GM12878 (cell line): ENCODE measurements around the gene IL18.

Experiments
- ATF7 ChIP-seq: fragments of 450-650 bp; IDR thresholded peaks from 2 replicates; pipeline ENCODE4 v1.6.1; 2016; ENCODE audit warnings: low read depth, mild to moderate bottlenecking
- LARP7 ChIP-seq: fragments of 450-650 bp; IDR thresholded peaks from 2 replicates; pipeline ENCODE4 v1.6.1; 2017; ENCODE audit warnings: mild to moderate bottlenecking
- MYC ChIP-seq: IDR thresholded peaks from 2 replicates; pipeline ENCODE4 v1.6.1; 2011; ENCODE audit warnings: mild to moderate bottlenecking, low read length, moderate library complexity, inconsistent platforms; ENCODE audit not compliant: insufficient read depth, insufficient replicate concordance, insufficient read length, severe bottlenecking
- NRF1 ChIP-seq: conservative IDR thresholded peaks from 2 replicates; pipeline ENCODE4 v1.6.1; 2011; ENCODE audit warnings: mild to moderate bottlenecking, low read depth, low read length, improper control_type of control experiment
- TF ChIP-seq, protein P1 (sequence below), 3 experiments: IDR thresholded peaks in 2 of 3; conservative IDR thresholded peaks in 1 of 3; 2 replicates each; pipeline ENCODE4 v1.5.1; 2011; ENCODE audit warnings: low read depth in 3 of 3, low read length in 3 of 3, mild to moderate bottlenecking in 3 of 3, control low read depth in 2 of 3, moderate library complexity in 2 of 3, inconsistent platforms in 1 of 3, mixed read lengths in 1 of 3; ENCODE audit not compliant: control insufficient read depth in 2 of 3, insufficient read depth in 1 of 3; ENCODE audit errors: extremely low read depth in 1 of 3
- TF ChIP-seq, protein P2 (sequence below): fragments of 450-650 bp; IDR thresholded peaks from 2 replicates; pipeline ENCODE4 v1.6.1; 2017; ENCODE audit warnings: mild to moderate bottlenecking

DNA sequence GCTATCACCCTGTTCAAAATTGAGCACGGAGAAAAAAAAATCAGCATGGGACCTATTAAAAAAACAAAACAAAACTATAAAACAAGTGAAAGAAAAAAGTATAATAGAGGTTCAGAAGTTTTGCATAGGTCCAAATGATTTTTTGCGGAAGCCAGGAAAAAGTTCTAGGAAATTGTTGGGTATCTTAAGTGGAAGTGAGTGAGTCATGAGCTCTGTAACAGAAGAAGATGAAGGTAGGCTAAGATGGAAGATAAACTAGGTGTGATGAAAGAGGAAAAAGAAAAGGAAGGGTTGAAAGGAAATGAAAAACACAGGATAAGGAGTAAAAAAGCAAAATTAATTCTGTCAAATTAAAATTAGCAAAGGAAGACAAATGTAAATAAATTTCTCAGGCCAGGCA lies 49.4 kb downstream of the IL18 start:
- TF ChIP-seq, protein P1, sequence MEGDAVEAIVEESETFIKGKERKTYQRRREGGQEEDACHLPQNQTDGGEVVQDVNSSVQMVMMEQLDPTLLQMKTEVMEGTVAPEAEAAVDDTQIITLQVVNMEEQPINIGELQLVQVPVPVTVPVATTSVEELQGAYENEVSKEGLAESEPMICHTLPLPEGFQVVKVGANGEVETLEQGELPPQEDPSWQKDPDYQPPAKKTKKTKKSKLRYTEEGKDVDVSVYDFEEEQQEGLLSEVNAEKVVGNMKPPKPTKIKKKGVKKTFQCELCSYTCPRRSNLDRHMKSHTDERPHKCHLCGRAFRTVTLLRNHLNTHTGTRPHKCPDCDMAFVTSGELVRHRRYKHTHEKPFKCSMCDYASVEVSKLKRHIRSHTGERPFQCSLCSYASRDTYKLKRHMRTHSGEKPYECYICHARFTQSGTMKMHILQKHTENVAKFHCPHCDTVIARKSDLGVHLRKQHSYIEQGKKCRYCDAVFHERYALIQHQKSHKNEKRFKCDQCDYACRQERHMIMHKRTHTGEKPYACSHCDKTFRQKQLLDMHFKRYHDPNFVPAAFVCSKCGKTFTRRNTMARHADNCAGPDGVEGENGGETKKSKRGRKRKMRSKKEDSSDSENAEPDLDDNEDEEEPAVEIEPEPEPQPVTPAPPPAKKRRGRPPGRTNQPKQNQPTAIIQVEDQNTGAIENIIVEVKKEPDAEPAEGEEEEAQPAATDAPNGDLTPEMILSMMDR (IDR thresholded peaks at IDR 0.05 in 2 of 3, conservative IDR thresholded peaks at IDR 0.05 in 1 of 3; ENCODE audit: control insufficient read depth in 2 of 3, extremely low read depth in 1 of 3, insufficient read depth in 1 of 3, low read depth in 3 of 3, low read length in 3 of 3): no peak
- TF ChIP-seq ATF7 (no peak), NRF1 (no peak), MYC (no peak), LARP7 (no peak)
- TF ChIP-seq, protein P2, sequence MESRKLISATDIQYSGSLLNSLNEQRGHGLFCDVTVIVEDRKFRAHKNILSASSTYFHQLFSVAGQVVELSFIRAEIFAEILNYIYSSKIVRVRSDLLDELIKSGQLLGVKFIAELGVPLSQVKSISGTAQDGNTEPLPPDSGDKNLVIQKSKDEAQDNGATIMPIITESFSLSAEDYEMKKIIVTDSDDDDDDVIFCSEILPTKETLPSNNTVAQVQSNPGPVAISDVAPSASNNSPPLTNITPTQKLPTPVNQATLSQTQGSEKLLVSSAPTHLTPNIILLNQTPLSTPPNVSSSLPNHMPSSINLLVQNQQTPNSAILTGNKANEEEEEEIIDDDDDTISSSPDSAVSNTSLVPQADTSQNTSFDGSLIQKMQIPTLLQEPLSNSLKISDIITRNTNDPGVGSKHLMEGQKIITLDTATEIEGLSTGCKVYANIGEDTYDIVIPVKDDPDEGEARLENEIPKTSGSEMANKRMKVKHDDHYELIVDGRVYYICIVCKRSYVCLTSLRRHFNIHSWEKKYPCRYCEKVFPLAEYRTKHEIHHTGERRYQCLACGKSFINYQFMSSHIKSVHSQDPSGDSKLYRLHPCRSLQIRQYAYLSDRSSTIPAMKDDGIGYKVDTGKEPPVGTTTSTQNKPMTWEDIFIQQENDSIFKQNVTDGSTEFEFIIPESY: no peak
